ENCODE measurements around the gene USH2A.
A peak's percentile ranks its signal among the peaks of the same experiment; 100 is the strongest.
"Not testable (repeated sequence)": the region's sequence is repeated elsewhere in the genome, so short reads cannot be mapped to it uniquely, and the experiment has no call there.

The USH2A gene

DNA sequence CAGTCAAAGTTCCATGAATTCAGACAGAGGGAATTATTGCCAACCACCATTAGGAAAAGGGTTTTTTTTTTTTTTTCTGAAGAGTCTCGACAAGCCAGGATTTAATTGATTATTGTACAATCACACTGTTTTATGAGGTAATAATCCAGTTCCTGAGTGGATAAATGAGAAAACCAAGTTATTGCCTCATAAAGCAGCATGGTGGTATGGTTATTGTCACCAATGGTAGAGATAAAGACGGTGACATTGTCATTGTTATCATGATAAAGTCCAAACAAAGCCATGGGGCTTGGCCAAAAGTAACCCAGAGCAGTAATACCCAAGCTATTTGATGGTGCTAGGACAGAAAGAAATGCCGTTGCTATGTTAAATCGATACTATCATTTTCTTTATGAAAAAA is 232.8 kb downstream of the USH2A start:
- DNase-seq = no peak

DNA sequence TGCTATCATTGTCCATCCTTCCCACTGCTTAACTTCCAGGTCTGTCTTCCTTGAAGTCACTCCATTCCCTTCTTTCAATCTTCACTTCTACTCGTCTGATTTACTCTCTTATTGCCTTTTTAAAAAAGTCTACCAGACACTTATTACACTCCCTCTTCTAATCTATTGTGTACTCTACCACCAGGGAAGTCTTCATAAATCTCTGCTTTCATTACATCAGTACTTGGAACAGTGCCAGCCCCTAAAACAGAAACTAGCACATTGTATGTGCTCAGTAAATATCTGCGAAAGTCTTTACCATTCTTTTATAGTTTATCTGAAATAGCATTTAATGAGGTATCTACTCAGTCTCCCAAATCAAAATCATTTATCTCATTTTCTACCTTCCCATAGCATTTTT is 236.4 kb downstream of the USH2A start:
- DNase-seq = peak; percentile 47

- no peak for DNase-seq
Observed at GRCh38 chr1:216186141-216186540, 237.1 kb downstream of the USH2A start.

DNA sequence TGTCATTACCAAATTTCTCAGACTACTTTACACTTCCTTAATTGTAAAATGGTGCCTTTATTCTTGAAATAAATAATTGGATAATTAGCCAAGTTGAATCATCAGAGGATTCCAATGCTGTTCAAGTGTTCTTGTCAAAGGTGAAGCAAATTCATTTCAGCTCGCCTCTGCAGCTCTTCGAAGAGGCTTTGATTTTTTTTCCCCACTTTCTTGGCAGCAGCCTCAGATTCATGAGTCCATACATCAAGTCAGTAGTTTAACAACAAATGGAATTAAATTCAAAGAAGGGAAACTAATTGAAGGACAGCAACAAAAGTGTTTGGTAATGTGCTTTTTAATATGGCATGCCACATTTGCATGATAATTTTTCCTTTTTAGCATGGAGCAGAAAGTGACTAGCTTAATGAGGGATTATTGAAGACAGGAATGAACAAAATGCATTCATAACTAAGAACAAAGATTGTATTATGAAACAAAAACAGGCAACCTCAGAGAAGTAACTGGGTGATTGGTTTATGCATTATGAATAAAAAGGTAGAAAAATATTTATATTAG is 239.0 kb downstream of the USH2A start:
- peak; percentile 70 for DNase-seq

- DNase-seq = peak; percentile 94
Observed at GRCh38 chr1:216183454-216183853, 239.8 kb downstream of the USH2A start.

GRCh38 chr1:216183007-216183406 is 240.2 kb downstream of the USH2A start:
- peak; percentile 68 for DNase-seq

- no peak for DNase-seq
Observed at GRCh38 chr1:216181590-216181989, 241.7 kb downstream of the USH2A start.

- peak; percentile 44 for DNase-seq
Observed at GRCh38 chr1:216178281-216178680, 245.0 kb downstream of the USH2A start.

DNA sequence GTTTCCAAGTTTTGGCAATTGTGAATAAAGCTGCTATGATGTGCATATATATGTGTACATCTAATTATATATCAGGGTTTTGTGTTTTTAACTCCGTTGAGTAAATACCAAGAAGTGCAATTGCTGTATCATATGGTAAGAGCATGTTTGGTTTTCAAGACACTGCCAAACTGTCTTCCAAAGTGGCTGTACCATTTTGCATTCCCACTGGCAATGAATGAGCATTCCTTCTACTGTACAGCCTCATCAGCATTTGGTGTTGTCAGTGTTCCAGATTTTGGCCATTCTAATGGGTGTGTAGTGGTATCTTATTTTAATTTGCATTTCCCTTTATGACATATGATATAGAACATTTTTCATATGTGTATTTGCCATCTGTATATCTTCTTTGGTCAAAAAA is 246.3 kb downstream of the USH2A start:
- DNase-seq = no peak

GRCh38 chr1:216175714-216176113 is 247.5 kb downstream of the USH2A start:
- DNase-seq = no peak

- DNase-seq = no peak
Observed at GRCh38 chr1:216173376-216173995, 249.8 kb downstream of the USH2A start.

- no peak for DNase-seq
Observed at GRCh38 chr1:216169351-216169750, 253.9 kb downstream of the USH2A start.

- no peak for DNase-seq
Observed at GRCh38 chr1:216168546-216168945, 254.7 kb downstream of the USH2A start.

DNA sequence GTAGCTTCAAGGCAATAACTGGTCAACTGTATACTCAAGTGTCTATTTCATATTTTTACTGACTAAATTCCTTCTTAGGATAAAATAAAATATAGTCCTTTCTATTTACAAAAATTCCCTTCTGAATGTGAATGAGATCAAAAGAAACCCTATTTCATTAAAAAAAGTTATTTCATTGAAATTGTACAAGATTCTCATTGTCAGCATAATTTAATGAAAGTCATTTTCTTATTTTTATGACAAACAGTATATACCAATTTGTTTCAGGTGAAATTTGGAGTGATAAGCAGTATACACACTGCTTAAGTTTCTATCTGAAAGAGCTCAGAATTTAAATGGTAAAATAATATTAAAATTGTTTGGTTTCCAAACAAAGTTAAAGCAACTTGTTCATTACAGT is 269.2 kb downstream of the USH2A start:
- DNase-seq = no peak

DNA sequence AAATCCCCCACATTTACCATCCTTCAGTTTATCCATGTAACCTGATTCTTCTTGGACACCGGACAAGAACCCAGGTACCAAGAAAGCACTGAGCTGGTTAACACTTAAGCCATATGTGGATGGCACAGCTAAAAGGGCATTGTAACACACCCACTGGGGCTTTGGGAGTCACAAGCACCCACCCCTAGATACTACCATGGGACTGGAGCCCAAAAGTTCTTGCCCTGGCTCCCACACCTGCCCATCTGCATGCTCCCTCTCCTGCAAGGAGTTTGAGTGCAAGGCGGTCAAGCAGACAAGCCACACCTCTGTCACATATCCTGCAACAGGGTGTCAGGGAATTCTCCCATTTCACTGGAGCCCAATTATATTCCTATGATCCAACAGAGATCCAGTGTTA is 270.1 kb downstream of the USH2A start:
- DNase-seq = no peak

- not testable (repeated sequence) for DNase-seq
Observed at GRCh38 chr1:216145451-216146018, 277.7 kb downstream of the USH2A start.

- no peak for DNase-seq
Observed at GRCh38 chr1:216144661-216145450, 278.4 kb downstream of the USH2A start.

DNA sequence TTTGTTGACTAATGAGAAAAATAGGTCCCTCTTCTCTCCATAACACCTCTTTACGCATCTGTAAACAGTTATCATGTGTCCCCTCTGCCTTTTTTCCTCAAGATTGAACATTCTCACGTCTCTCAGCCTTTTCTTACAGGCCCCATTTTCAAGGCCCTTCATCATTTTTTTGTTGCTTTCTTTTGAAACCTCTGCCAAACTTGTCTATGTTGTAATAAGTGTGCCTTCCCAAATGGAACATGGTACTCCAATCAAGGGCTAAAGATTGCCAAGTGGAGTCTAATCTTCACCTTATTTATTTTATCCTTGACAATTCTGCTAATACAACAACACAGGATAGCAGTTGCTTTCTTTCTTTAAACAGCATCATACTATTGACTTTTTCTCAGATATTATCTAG is 280.3 kb downstream of the USH2A start:
- no peak for DNase-seq

GRCh38 chr1:216140730-216141524 is 282.3 kb downstream of the USH2A start:
- peak; percentile 81 for DNase-seq

GRCh38 chr1:216124192-216124781 is 299.0 kb downstream of the USH2A start:
- DNase-seq = no peak

DNA sequence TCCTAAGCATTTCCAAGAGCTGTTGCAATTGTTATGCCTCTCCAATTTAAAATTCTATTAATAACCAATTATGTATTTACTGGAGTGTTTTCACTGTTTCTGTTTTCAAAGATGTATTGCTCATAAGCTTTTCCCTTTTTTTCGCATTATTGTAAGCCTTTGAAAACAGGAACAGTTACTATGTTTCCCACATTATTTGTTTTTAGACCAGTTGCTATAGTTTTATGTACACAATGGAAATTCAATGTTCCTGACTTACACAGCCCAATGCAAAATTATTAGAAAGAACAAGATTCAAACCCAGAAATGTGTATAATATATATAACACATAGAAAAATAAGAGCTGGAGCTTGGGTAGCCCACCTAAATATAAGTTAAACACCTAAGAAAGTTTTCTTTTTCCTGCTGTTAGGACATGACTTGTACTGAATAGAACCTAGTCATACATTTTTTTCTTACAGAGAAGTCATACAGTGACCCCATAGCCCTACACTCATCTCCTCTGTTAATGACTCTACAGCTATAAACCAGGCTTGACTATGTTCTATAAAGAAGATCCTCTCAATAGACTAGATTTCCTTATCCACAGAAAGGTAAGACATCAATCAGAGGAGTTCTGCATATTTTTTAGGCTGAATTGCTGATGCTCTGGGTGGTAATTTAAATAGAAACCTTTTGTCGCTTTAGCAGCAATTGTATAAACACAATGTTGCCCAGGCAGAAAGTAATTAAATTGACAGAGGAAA is 299.6 kb downstream of the USH2A start:
- DNase-seq = no peak

- peak; percentile 29 for DNase-seq
Observed at GRCh38 chr1:216119600-216119999, 303.6 kb downstream of the USH2A start.
